Activated T-helper 1 cell treated with anti-CD3 and anti-CD28 coated beads, Interleukin-2, amount 50 U/mL, for 16 hours (primary cell): ENCODE data around the gene LRRC3B.

ENCODE experiments used
- DNase-seq, 2 donors: peaks; one replicate each; pipeline ENCODE4 v3.0.0-alpha.2; 2020; ENCODE audit warnings: low read depth in 1 of 2, low spot score in 1 of 2

Gene LRRC3B

DNA sequence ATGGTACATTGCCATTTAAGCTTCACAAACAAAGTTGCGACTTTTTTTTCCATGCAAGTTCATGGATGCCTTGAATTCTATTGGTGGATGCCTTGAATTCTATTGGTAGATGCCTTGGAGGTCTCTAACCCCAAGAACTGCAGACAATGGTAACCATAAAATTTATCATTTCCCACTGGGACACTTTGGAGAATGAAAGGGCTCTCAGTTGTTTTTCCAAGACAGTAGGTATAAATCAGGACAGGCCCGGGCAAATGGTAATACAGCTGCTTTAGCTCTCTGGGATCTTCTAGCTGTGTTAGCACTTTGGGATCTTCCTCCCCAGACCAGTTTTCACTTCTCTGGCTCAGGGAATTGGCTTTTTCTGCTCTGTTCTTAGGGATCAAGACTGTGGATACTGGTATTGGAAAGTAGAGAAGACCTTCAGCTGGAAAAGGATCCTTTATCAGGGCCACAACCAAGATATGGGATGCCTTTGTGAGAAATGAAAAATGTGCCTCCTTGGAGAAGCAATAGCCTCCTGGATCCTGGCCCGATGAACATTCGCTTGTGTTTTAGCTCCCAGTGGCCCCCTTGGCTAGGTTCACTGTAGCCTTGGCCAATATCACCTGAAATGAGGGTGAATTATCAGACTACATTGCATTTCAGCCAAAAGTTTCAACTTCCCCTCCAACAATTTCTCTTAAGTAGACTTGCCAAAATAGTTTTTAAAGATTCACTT is 8.3 kb downstream of the LRRC3B start:
- no peak for DNase-seq

DNA sequence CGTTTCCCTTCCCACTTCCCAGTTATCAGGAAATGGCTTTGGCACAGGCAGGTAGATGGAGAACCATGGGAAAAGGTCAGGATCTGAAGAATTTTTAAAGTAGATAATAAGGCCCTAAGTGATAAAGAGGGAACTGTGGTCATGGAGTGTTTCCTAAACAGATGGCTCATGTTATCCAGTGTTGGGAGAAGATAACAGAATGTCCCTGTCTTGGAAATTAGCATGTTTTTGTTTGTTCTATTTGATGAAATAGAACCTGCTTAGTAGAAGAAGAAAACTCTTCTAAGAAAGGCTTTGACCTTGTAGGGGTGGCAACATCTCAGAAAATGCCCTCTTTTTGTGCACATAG is 8.8 kb downstream of the LRRC3B start:
- no peak for DNase-seq

DNA sequence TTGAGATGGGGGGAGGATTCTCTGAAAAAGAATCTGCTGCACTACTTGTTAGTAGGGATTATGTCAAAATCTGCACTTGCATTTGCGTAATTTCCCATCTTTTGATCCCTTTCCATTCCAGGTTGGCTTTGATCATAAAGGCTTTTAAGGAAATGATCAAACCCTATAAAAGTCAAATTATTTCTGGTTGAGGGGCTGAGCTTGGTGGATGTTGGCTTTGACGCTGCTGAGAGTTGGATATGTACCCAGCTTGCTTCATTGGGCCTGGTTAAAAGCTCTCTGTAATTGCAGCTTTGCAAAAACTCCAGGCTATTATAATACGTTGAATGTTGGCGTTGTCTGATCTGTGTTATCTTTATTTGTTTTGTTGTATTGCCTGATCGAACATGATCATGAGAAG is 12.0 kb downstream of the LRRC3B start:
- no peak for DNase-seq

DNA sequence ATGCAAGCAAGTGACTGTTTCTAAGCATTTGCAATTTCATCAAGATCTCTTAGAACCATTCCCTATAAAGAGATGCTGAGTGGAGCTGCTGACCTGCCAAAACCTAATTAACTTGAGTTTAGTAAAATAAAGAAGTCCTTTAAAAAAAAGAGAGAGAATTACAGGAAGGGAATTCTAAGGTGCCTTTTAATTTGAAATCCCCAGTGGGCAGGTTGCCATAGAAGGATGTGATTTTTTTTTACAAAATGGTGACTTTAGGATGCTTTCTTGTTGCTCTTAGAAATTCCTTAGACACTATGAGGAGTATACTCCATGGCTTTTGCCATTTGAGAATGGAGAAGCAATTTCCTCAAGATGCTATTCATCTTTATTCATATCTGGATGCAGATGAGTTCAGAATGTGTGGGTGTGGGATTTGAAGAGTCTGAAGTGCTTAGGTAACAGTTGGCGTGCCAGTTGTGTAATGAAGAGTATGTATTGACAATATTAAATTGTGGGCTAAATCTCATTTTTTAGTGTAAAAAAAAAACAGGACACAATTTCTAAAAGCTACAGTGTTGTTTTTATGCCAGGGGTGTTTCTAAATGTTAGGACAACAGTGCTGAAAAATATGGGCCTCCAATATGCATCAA is 13.6 kb downstream of the LRRC3B start:
- DNase-seq: no peak

DNA sequence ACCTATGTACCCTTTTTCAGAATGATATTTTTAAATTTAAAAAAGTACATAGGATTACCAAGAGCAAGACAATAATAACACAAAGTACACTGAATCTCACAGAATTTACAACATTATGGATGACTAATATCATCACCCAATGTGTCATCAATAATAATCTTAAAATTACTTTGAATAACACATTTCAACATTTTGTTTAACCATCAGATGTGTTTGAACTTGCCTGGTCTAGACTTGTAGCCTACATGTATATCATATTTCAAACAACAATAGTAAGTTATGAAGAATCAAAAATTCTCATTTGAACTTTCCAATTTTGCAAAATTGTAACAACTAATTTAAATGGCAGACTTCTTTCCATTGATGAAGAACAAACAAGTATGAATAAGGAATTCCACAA is 15.1 kb downstream of the LRRC3B start:
- DNase-seq: no peak

DNA sequence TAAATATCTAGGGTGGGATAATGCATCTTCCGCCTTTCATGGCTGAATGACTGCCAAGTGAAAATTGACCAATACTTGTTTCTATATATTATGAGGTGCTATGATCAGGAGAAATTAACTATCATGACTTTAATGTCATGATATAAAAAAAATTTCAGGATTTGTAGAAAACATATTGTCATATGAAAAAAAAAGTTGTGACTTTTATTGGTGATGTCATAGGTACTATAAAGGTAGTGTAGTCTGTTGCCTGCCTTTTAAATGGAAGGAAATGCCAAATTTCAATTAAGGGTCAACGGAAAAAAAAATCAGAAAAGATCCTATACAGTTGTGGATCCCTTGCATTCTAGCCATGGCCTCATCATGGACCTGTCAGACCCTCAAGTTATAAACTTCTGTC is 15.5 kb downstream of the LRRC3B start:
- no peak for DNase-seq

DNA sequence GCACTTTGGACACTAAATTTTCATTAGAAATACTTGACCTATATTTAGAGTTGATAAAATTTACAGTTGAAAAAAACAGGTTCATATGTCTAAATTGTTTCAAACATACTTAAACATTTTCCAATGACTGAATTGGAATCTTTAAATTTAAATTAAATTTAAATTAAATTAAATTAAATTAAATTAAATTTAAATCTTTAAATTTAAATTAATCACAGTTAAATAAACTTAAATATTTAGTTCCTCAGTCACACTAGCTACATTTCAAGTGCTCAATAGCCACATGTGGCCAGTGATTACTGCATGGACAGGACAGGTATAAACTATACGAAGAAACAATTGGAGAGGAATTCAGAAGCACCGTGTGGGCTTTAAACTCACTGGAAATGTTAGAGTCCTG is 16.8 kb downstream of the LRRC3B start:
- DNase-seq: no peak

DNA sequence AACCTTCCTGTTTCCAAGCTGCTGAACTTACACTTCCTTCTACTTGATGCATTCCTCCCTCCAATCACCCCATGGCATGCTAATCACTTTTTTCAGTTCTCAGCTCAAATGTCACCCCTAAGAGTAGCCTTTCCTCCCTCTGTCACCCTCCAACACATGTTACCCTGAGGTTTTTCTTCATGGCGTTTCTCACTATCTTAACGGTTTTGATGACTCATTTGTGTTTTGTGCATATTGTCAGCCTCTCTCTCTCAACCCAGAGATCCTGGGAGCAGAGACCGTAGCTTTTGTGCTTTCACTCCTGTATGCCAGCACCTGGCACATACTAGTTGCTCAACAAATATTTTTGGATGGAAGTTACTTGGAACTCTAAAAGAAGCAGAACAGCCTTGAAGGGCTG is 24.5 kb downstream of the LRRC3B start:
- no peak for DNase-seq

DNA sequence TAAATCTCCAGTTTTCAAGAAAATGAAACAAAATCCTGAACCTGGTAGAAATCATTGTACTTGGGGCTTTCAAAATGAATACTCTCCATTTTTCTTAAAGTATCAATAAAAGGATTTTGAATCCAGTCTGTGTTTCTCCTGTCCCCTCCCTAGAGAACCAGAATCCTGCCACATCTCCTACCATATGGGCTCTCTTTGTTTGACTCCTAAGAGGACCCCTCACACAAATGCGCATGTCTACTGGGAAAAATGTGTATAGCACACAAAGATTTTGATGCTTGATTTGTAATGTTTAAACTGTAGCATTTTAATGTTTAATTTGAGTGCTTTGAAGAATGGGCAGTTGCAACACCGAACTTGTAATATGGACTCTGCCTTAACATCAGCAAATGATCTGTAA is 25.9 kb downstream of the LRRC3B start:
- DNase-seq: no peak

DNA sequence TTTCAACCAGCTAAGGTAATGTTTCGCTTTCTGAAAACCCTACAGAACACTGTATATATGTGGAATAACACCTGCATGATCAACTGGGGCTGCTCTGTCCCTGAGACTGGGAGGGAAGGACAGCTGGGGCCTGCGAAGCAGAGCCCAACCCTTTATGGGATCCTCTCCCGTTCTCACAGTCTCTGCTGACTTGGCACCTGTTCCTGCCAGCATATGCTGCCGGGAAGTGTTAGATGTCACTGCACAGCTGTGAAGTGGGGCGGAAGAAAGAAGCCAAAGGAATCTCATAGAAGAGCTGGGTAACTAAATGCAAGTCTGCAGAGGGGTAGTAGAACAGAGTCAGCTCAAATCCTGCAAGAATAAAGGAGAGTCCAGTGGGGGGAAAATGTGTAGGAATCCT is 29.6 kb downstream of the LRRC3B start:
- no peak for DNase-seq

DNA sequence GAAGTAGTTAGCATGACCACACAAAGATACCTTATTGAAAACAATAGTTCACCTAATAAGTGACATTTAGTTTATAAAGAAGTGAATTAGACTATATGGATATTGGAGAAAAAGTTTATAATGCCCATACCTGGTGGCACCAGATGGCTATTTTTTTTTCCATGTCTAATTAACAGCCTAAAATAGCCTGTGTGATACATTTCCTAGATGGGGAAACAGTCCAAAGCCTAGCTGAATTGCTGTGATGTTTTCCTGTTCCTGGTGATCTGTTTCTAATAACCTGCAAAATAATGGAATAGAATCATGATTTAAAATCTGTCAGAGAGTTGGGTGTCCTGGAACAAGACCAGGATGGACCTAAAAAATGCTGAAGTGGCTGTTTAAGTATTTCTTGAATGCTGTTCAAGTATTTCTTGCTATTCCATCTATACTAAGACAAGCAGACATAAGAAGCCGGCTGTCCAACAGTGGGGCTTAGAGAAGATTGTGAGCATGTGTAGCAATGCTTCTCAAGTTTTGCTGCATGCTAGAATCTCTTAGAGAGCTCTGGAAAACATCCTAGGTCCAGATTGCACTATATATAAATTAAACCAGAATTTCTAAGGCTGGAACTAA is 31.3 kb downstream of the LRRC3B start:
- no peak for DNase-seq

DNA sequence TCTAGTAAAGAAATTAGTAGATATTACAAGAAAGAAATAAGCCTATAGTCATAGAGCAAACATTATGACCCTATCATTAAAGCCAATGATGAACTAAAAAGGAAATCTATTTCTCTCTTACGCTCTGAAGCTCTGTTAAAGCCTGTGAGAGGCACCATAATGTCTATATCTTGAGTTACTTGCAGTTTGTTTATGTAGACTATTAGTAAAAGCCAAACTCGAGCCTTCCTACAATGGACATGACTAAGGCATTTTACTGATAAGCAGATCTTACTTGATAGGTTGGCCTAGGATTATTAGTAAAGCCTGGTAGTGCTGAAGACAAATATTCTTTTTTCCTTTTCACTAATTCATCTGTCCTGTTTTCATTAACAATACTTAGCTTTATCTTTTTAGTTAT is 32.7 kb downstream of the LRRC3B start:
- DNase-seq: no peak

DNA sequence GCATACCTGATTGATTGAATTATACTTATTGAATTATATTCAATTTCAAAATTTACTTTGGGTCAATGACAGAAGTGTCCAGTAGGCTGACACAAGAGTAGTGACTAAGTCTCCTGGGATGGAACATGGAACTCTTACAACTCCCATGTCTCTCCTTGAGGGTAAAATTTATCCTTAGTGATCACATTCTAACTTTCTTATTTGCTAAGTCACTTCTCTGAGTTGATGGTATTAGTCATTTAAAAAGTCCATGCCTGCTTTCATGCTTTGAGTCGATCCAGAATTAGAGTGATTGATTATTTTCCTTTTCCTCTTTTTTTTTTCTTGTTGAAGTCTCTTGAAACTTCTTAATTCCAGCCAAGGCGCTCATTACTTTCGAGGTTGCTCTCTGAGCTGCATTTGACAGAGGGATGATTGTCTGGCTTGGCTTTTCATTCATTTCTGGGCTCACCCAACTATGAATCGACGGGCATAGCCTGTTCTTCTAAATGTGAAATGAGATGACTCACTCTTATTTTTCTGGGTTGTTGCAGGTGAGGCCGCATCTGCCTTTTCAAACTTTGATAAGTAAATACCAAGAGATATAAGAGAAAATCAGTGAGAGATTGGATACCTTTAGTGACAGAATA is 34.9 kb downstream of the LRRC3B start:
- no peak for DNase-seq

DNA sequence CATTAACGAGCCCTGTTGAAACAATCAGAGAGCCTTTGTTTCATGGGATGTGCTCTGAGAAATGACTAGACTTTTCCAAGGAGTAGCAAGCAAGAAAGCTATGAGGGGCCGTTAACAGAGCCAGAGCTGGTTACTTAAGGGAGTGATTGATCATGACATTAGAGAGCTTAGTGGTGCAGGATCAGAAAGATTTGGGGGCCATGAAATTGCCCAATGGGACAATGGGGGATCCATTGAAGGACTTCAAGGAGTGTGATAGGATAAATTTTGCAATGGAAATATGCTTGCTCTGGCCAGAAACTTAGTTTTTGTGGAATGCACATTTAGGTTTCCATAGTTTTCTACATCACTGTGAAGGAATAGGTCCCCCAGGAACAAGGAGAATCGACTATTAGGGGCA is 45.6 kb downstream of the LRRC3B start:
- DNase-seq: no peak

DNA sequence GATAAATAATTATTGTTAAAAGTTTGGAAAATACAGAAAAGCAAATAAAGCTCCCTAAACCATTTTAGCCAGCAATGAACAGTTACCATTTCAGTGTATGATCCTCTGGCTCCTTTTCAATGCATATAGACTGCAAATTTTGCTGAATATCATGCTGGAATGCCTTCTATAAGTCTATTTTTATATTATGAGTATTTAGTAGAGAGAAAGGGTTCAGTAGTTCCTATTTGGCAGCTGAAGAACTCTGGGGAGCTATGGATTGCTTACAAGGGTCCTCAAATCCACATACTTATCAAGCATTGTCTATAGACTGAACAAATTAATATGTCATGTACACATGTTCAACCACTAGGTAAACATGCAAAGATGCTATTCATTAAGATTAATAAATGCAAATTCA is 46.1 kb downstream of the LRRC3B start:
- no peak for DNase-seq

DNA sequence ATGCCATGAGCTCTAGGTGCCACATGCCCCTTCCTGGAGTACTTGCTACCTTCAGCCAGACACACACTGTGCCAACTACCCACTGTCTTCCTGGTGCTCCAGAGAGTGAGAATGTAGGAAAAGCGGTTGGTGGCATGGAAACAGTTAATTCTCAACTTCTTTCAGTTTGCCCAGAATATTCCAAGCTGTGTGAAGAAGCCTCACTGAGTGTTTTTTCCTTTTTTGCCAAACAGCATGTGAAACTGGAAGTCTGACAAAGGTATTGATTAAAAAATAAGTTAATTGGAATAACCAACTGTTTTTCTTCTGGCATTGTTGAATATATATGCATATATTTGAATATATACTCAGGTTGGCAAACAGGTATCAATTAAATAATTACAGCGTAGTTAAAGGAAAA is 52.8 kb downstream of the LRRC3B start:
- no peak for DNase-seq

DNA sequence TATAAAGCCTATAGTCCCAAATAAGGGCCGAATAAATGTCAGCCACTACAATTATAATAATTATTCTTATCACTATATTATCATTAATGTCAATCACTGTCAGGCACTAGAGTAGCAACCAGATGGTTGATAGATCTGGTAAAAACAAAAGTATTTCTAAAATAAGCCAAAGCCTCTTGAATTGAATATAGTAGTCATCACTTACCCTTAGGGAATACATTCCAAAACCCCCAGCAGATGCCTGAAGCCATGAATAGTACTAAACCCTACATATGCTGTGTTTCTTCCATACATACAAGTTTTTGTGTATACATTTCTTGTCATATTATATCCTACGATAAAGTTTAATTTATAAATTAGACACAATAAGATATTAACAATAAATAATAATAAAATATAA is 59.1 kb downstream of the LRRC3B start:
- DNase-seq: no peak

DNA sequence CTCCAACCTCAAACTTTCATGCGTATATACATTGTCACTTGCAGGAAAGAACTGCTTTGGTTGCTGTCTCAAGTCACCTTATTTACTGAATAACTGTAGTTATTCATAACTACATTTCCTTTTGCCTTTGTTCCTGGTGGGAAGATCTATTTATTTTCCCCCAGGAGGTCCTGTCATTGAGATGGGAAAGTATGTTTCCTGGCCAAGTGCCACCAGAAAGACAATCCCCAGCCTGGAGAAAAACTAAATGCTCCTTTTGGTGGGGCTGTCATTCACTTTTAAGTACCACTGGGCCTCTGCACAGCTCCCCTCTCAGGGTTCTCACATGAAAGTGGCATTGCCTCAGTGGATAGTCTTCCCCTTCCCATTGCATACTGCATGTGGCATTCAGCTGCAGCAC is 59.8 kb downstream of the LRRC3B start:
- DNase-seq: no peak

DNA sequence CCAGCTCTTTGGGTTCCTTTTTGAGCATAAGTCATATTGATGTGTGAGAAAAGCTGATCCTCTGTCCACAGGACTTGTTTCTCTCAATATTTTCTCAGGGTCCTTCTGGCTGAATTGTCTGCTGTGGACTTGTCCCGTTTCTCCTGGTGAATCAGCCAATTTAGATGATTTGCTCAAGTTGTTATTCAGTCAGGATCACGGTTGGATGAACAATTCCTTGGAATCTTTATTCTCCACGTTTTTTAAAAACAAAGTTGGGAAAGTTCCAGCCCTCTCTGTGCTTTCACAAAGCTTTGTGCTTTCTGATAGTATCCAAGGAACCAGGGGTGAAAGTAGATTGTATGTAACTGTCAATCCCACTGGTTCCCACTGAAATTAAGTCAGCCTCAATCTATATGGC is 61.3 kb downstream of the LRRC3B start:
- DNase-seq: no peak

DNA sequence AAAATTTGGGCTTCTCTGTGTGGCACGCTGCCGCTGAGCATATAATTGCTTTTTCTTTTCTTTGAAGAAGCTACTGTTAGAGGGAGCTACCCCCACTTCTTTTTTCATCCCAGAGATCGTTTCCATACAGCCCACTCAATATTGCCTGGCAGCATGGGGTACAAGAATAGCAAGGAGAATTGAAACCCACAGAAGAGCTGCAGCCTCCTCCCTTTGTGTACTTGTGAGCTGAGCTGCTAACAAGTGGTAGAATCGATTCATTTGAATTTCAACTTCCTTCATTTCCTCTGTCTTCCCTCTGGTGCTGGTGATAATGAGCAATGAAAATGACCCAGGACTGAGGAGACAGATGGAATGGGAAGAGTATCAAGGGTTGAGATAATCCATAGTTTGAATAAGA is 64.9 kb downstream of the LRRC3B start:
- DNase-seq: no peak

DNA sequence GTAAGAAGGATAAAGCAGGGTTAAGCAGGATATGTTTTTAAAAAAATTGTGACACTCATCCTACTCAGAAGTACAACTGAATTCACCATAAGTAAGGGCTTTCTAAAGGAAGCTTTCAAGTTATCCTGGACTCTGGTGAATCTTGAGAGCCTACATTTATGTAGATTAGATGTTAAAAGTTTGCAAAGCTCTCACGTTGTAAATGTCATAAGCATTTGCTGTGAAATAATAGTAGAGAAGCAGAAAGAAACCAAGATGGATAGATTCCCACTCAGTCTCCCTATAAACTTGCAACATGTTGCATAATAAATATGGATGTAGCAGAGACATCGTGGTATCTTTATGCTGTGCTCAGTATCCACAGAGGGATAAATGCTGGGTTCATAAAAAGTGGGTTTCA is 77.0 kb downstream of the LRRC3B start:
- no peak for DNase-seq

DNA sequence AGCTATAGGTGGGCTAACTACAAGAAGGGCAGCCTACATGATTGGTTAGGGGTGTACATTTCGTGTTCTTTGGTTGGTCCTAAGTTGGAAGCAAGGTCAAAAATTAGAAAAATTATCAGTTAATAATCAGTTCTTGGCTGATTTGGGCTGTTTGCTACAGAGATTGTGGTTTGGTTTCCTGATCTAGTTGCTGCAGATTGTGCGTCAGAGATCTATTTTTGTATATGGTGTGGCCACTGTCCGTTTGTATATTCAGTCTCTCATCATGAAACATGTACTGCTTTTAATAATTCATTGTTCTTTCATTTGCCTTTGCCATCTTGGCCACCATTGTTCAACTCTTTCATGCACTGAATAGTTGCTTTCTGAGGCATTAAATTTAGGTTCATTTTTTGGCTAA is 80.9 kb downstream of the LRRC3B start:
- DNase-seq: no peak

DNA sequence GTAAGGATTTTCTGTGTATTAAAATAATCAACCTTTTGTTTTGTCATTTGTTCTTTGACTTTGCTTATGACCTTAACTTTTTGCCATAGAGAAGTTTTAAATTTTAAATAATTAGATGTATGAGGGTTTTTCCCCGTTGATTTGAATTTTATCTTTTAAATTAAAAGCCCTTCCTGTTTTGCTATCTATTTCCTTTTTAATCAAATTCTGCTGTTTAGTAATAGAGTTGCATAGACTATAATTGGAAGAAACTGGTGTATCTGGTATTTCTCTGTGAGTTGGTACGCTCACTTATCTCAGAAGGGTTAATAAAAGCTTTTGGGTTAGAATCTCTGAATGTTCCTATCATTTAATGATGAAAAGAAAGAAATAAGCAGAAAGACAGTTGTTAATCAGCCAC is 82.2 kb downstream of the LRRC3B start:
- DNase-seq: no peak
